ENCODE results near the gene ZHX3.

Gene ZHX3

DNA sequence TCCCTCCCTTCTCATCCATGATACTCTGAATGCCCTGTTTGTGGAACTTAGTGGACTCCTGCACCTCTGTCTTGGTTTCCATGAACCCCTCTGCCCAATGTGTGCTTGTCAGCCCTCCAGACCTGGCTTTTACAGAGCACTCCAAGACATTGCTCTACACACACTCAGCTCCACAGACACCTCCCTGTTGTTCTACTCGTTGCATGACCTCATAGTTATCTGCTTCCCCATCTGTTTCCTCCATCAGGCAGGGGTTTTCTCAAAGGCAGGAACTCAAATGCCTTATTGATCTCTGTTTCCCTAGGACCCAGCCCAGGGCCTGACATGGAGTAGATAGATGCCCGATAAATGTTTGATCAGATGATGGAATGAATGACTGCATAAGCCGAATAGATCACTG lies 166.9 kb downstream of the ZHX3 start:
- DNase-seq (ENCODE audit: low spot score), result no peak

DNA sequence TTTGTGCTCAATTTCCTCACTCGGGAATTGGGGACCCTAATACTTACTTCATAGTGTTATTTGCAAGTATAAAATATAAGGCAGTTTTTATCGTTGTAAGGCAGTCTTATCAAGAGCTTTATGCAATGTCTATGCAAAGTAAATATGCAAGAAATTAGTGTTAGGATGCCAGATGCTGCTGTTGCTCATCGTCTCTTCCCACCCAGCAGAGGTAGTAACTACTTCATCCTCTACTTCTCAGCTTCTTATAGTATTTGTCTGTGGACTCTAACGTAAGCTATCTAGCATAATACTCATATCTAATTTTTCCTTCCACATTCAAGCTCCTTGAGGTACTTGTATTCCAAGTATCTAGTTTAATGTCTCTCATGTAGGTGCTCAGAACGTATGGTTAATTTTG lies 168.6 kb downstream of the ZHX3 start:
- no peak for DNase-seq (ENCODE audit: low spot score)

DNA sequence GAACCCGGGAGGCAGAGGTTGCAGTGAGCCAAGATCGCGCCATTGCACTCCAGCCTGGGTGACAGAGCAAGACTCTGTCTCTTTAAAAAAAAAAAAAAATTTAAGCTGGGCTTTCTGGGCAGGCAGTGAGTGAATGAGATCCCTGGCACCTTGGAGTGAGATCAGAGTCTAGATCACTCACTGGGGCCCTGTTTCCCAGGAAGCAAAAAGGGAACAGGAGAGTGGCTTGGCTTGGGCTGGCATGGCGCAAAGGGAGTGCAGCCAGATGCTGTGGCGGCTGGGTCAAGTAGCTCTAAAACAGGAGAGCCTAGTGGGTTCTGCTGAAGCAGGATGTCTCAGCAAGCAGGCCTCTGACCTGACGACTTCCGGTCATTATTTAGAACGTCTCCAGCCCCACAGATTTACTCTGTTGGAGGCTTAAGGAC lies 169.8 kb downstream of the ZHX3 start:
- no peak for DNase-seq (ENCODE audit: low spot score)

DNA sequence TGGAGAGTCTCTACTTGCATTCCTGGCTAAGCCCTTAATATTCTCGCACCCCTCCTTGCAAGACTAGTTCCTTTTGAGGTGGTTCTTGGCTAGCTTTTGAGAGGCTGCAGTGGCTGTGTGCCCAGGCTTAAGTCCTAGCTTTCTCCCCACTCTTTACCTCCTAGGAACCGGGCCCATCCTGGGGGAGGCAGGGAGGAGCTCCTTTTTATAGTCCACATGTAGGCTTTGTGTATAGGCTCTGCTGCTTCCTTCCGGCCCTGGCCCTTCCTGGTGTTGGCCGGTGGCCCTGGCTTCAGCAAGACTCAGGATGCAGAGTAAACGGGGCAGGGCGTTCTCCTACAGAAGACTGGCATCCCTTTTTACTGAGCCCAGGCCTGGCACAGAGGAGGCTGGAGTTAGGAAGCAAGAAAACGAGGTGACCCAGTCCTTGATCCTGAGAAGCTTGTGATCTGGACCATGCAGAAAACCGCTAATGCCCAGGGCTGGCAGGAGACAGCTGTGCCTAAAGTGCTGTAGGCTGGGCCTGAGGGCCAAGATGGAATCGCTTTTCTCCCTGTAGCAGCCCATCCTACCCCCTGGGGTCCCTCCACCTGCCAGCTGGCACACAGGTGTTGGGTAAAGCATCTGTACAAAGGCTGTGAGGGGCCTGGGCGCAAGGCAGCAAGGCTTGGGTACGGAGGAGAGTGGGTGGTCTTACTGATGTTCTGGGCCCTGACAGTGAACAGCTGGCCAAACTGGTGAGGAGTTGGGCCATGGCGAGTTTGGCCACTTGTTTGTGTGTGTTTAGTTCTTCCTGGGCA lies 171.5 kb downstream of the ZHX3 start:
- no peak for DNase-seq (ENCODE audit: low spot score)

DNA sequence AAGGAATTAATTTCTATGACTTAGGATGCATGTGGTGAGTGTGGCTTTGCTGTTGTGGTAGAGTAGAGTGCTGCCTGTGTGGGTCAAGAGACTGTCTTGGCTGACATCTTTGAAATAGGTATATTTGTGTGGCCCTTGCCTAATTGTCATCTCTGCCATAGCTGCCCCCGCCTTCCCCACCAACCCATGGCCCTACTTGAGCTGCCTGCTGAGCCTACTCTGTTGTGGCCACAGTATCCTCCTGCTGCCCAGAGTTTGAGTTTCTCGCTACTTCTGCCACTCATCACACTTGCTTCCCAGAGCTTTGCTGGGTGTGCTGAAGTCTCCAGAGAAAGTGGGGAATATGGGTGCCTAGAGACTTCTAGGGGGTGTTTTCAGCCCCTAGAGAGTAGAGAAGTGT lies 172.2 kb downstream of the ZHX3 start:
- DNase-seq (ENCODE audit: low spot score), result no peak

DNA sequence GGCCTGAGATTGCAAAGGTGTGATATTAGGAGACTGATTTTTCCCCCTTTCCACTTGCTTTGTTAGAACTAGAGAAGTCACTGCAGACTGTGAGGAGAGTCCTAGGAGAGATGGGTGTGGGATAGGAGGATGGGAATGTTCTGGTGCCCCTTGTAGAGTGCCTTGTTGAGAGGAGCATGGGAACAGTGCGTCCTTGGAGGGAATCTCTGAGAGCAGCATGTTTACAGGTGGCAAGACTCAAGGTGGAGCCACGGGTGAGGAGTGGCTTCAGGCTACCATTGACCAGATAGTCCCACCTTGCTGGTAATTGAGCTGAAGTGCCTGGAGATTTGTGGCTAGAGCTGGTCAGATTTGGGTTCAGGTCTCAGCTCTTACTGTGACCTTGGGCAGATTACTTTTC lies 174.2 kb downstream of the ZHX3 start:
- DNase-seq (ENCODE audit: low spot score), result no peak

DNA sequence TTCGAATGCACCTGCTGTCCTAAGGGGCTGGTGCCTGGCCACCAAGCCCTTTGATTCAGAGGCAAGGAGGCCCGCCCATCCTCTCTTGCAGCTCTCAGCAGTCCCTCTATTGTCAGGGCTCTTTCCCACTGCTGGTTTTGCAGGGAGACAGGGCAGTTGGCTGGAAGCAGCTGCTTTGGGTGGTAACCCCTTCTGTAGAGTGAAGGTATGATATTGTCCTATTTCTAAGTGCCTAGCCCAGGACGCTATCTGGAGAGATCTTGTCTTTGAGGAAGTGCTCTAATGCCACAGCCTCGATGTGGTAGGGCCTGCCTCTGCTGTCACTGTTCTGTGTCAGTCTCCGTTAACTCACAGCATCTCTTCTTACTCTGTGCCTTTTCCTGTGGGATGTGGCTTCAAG lies 174.6 kb downstream of the ZHX3 start:
- DNase-seq (ENCODE audit: low spot score), result no peak

DNA sequence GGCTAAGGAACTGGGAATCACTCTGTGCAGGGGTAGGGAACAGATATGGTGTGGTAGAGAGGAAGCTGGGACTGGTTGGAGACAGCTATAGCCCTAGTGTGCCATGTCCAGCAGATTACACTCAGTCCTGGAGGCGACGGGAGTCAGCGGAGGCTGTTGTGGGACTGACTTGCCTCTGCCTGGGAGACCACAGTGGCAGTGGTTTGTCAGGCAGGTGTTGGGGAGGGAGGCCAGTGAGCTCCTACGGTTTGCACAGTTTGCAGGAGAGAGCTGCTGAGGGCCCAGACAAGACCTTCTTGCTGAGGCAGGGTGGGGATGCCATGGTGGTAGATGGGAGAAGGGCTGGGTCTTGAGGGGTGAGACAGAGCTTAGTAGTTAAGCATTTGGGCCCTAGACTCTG lies 175.3 kb downstream of the ZHX3 start:
- DNase-seq (ENCODE audit: low spot score), result no peak

DNA sequence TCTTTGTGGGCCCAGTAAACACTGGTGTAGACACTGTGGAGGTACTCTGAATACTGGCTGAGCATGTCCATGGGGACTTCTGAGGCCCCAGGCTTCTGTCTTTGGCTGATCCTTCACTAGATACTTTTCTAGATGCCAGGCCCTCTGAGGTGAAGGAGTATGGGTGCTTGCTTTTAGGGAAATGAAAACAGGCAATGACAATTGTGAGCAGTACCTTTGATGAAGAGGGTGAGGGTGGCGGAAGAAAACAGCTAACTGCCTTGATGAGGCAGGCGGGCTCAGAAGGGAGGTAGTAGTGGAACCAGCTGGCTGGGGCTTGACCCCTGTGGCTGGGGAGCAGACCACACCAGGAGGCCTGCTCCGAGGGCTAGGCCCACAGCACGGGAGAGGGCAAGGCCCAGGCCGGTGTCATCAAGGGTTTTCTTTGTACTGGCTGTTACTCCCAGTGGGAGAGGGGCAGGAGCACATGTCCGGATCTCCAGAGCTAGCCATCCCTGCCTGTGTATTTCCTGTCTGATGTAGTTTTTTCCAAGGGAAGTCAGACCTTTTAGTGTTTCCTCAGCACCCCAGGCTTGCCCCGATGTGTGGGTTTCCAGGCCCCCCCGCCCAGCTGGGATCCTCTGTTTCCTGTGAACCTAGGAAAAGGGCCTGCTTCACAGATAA lies 176.2 kb downstream of the ZHX3 start:
- peak; percentile 42 for DNase-seq (ENCODE audit: low spot score)

DNA sequence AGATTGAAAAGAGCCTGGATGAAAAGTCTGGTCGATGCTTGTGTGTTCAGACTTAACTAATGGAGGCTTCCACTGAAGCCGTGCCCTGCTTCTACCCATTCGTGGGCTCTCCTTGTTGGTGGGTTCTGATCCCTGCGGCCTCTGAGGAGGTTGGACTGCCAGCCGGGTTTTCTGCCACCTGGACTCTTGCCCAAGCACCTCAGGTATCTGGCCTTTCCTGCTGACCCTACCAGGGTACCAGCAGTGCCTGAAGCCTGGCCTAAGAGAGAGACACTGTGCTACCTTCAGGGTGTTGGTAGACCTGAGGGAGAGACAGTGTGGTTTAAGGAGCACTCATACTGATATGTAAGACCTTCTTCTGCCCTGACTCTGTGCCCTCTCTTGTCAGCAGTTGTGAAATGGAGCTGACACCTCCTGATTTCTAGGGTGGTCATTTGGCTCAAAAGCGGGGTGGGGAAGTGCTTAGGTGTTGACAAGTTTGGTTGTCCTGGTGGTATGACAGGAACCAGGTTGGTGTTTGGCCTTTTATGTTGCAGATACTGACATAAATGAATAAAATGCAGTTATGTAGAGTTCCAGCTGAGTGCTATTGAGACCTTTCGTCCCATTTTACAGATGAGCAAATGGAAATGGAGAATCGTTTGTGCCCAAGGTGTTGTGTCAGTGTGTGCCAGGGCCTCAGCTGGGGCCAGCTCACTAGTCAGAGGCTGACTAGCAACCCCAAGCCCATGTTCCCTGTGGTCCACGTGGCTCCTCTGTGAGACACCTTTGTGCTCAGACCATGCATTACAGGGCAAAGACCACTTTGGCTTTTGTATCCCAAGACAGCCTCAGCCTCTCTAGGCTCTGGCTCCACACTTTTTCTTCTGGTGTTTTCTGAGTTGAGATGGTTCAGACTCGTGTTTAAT lies 177.1 kb downstream of the ZHX3 start:
- DNase-seq (ENCODE audit: low spot score), result no peak

DNA sequence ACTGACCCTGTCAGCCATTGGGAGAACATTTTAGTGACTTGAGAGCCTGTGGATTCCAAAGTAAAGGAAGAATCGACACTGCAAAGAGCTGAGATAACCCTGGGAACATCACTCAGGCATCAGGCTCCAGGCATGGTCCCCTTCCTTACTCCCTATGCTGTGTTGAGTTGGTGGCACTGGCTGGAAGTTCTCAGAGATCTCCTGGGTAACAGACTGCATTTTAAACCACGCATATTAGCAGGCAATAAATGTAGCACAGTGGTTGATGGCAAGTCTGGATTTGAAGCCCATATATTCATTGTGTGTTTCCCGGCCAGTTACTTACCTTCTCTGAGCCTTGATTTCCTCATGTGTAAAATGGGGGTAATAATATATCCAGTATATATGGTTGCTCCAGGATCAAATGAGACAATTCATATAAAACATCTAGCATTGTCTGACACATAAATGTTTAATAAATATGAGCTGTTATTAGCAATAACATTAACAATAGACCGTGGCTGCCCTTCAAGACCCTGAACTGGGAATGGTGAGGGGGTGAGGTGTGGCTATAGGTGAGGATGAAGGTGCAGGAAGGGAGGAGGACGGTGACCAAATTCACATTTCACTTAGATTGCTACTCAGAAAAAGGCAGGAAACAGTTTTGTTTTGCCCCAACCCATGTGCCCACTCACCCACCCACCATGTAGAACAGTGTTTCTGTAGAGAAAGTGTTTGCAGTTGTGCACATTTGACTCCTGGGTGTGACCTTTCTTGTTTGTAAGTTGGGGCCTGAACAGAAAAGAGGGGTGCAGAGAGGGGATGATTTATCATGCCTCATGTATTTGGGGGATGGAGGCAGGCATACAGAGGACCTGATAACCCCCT lies 178.1 kb downstream of the ZHX3 start:
- no peak for DNase-seq (ENCODE audit: low spot score)

DNA sequence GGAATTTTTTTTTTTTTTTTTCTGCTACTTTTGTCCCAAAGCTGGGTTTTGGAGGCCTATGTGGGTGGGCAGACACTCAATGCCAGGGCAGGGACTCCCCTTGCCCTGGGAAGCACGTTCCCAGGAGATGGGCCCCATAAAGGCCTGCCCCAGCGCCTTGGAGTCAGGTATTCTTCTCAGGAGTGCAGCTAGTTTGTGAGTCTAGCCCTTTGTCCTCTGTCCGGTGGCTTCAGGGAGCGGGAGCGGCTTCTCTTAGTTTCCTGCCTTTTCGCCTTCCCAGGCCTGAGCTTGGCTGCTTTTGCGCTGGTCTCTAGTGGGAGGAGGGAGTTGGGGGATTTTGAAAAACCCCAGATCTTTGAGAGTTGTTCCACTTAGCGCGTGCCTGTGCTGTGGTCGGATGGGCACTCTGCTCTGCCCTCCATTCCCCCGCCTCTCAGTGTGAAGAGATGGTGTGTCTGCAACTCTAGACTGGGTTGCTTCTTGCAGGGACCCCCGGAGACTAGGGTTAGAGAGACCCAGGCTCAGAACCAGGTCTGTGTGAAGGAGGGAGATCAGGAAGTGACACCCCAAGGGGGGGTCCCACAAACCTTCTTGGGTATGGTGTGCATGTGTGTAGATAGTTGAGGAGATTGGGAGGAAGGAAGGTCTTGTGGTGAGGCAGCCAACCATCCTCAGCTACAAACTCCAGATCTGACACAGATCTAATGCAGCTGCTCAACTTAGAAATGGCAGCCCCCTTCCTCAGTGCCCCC lies 178.9 kb downstream of the ZHX3 start:
- peak; percentile 37 for DNase-seq (ENCODE audit: low spot score)

DNA sequence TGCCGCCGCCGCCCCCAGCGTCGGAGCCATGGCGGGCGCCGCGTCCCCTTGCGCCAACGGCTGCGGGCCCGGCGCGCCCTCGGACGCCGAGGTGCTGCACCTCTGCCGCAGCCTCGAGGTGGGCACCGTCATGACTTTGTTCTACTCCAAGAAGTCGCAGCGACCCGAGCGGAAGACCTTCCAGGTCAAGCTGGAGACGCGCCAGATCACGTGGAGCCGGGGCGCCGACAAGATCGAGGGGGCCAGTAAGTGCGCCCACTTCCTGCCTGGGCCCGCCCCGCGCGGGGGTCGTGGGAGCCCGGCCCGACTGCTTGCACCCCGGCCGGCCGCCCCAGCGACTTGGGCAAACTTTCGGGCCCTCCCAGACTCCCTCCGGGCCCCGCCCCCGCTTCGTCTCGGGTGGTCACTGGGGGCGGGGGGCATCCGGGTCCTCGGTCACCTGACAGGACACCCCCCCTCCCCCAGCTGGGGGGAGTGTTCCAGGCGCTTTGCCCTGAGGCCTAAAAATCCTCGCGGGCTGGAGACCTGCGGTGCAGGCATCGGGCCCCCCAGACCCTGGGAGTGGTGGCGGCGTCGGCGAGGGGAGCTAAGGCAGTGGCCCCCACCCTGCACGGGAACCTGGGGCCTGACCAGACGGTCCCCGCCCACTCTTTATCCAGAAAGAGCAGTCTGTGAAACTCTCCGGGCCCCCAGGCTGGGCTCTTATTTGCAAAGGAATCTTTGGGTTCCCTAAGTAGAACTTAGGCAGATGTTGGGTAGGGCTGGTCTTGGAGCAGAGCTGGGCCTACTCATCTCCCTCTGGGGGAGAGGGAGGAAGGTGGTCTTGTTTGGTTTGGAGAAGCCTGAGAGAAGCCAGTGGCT lies 179.7 kb downstream of the ZHX3 start:
- DNase-seq (ENCODE audit: low spot score), result peak; percentile 81

DNA sequence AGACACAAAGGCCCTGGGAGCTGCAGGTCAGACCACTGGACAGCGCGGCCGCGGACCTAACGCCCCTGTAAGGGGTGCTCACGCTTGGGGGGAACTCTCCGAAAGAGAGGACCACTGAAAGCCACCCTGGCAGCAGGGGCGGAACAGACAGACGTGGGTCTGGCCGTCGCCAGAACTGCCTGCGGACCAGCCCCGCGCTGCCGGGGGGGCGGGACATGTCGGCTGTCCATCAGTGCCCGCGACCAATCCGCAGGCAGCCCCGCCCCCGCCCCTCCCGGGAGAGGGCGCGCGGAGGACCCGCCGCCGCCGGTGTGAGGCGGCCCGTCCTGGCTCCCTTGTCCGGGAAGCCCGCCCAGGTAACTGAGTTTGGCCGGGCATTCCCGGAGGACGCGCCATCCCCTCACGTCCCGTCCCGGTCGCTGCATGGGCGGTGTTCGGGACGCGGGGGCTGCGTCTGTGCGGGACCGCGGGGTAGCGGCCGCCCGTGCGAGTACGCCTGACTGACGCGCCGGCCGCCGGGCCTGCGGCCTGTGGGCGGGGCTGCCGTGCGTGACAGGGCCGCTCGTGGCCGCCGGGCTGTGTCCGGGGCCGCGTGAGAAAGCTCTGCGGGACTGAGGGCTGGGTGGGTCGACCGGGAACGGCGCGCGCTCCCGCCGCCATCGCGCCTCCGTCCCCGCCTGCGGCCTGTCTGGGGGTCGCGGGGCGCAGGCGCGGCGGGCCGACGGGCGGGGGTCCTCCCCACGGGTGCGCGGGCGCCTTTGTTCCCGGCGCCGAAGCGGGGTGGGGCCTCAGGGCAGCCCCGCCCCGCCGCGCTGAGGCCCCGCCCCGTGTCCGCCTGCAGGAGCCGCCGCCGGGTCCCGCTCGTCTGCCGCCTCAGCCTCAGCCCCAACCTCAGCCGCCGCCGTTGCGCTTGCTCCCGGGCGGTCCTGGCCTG lies 180.6 kb downstream of the ZHX3 start, which contains the start of gene PLCG1:
Gene PLCG1, plus strand, starts transcription at position 864 of the 934 bp plus-strand sequence. CDS start 99 bp downstream, outside the sequence.
- peak; percentile 98 for DNase-seq (ENCODE audit: low spot score)

DNA sequence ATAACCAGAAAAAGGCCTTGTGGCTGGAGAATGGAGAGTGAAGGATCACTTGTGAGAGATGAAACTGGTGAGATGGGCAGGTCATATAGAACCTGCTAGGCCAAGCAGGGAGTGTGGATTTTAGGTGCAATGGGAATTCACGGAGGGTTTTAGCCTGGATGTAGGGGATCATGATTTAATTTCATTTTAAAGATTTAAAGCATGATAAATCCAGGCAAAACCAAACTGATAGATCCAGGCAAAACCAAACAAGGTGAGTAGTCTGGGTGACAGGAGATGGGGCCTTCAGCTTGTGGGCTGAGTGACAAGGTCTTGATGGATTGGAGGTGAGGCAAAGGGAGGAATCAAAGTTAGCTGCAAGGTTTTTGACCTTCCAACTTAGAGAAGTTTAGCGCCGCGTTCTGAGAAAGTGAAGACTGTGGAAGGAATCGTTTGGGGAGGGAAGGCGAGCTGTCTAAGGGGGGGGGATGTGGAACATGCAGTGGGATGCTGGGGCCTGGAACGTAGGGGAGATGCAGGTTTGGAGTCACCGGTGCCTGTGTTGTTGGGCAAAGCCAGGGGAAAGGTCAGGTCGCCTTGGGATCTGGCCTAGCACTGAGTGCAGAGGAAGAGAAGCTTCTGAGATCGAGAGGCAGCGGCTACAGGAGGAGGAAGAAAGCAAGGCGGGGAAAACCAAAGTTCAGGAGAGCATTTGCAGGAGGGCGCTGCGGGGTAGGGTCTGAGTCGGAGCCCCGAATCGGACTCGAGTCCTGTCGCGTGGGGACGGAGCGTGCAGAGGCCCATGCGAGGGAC lies 181.4 kb downstream of the ZHX3 start:
- no peak for DNase-seq (ENCODE audit: low spot score)

DNA sequence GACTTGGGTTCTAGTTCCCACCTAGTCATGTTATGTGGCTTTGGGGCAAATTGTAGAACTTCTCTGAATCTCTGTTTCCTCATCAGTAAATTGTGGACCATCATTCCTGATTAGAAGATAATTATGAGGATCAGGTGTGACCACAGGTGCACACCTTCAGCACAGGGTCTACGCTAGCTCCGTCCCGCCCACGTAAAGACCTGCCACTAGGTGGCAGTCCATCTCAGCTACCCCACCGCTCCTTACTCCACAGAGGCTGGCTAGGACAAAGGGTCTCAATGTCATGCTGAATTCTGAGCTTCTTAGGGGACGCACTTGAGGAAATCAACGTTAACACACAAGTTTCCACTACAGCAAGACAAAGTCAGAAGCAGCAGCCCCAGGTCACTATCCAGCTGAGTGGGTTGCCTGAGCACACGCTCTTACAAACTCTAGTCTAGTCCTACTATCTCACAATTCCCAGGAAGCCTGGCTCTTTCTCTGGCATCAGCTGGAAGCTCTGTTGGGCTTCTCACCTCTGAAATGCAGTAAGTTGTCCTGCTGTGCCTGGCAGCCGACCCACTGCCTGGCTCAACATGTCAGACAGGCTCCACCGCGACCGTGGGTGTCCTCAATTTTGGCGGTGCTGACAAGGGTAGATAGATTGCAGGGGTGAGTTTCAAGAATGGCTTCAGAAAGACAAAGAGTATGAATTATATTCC lies 182.2 kb downstream of the ZHX3 start:
- DNase-seq (ENCODE audit: low spot score), result no peak
